Thyroid gland (tissue), 4 donors: ENCODE data around the gene CYP2W1.

Source experiments
- CTCF ChIP-seq, 6 experiments: fragments of 200-600 bp in 3 of 6; fragments of 450-650 bp in 3 of 6; sonication (generic) in 3 of 6; IDR thresholded peaks; one replicate each; pipeline ENCODE4 v1.5.1; 2016 to 2019; ENCODE audit warnings: antibody characterized with exemption in 6 of 6, mild to moderate bottlenecking in 2 of 6, inconsistent platforms in 1 of 6, moderate library complexity in 1 of 6
- POLR2A ChIP-seq, 2 donors: fragments of 450-650 bp; IDR thresholded peaks; one replicate each; pipeline ENCODE4 v1.6.1; 2017; ENCODE audit warnings: antibody characterized with exemption in 2 of 2, mild to moderate bottlenecking in 2 of 2, moderate library complexity in 1 of 2

- TF ChIP-seq CTCF (IDR thresholded peaks at IDR 0.05) = no peak
- no peak for TF ChIP-seq POLR2A (IDR thresholded peaks at IDR 0.05)
Observed at GRCh38 chr7:1025743-1026581, 43.0 kb downstream of the CYP2W1 start.
